DOHH2 (cell line): ENCODE measurements around the gene NPAS3.

ENCODE experiments used
- EZH2phosphoT487 ChIP-seq: fragments of 200-600 bp; sonication (generic); IDR thresholded peaks from 2 replicates; pipeline ENCODE4 v1.6.1; 2017; ENCODE audit warnings: borderline replicate concordance, mild to moderate bottlenecking, antibody characterized with exemption, low read length, moderate library complexity, mixed read lengths
- TF ChIP-seq, protein P1 (sequence below): fragments of 200-600 bp; sonication (generic); IDR thresholded peaks from one replicate; pipeline ENCODE4 v1.5.1; 2014; ENCODE audit warnings: antibody characterized with exemption, mild to moderate bottlenecking, low read depth, low read length; ENCODE audit not compliant: poor library complexity, severe bottlenecking

DNA sequence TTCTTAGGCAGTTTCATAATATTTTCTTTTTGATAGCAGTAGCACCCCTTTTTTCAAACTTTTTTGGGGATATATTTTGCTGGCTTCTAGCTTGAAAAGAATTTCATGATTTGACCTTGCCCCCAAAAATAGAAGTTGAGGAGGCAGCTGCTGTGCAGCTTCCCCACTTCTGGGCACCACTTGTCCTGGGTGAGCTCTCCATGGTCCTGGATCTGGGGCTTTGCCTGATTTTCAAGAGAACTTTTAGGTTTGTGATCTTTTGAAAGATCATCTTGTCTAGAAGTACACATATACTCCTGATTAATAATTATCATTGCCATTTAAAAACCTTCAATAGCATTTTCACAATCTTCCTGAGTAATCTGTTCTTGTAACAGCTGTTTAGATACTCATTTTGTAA, 271.6 kb downstream of the NPAS3 start:
- TF ChIP-seq, protein P1, sequence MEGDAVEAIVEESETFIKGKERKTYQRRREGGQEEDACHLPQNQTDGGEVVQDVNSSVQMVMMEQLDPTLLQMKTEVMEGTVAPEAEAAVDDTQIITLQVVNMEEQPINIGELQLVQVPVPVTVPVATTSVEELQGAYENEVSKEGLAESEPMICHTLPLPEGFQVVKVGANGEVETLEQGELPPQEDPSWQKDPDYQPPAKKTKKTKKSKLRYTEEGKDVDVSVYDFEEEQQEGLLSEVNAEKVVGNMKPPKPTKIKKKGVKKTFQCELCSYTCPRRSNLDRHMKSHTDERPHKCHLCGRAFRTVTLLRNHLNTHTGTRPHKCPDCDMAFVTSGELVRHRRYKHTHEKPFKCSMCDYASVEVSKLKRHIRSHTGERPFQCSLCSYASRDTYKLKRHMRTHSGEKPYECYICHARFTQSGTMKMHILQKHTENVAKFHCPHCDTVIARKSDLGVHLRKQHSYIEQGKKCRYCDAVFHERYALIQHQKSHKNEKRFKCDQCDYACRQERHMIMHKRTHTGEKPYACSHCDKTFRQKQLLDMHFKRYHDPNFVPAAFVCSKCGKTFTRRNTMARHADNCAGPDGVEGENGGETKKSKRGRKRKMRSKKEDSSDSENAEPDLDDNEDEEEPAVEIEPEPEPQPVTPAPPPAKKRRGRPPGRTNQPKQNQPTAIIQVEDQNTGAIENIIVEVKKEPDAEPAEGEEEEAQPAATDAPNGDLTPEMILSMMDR: no peak
- TF ChIP-seq EZH2phosphoT487: no peak
